Loucy (cell line): Measurements from ENCODE around the gene TSPAN9.
A peak's percentile ranks its signal among the peaks of the same experiment; 100 is the strongest.

Source experiments
- H2AFZ ChIP-seq: fragments of 200-600 bp; sonication (generic); 2 replicates; pipeline ENCODE4 v1.6.0; 2016; ENCODE audit warnings: antibody characterized with exemption, mild to moderate bottlenecking, low read length, moderate library complexity
- H3F3A ChIP-seq: fragments of 200-600 bp; 2 replicates; pipeline ENCODE4 v1.6.0; 2016; ENCODE audit warnings: antibody characterized with exemption, low read depth, mild to moderate bottlenecking
- H3K27me3 ChIP-seq: fragments of 200-600 bp; sonication (generic); 2 replicates; pipeline ENCODE4 v1.6.1; 2014; ENCODE audit warnings: low read length, mild to moderate bottlenecking; ENCODE audit not compliant: insufficient read depth, poor library complexity, severe bottlenecking
- H3K36me3 ChIP-seq: fragments of 200-600 bp; sonication (generic); 2 replicates; pipeline ENCODE4 v1.6.1; 2016; ENCODE audit warnings: low read length; ENCODE audit not compliant: insufficient read depth
- H3K4me1 ChIP-seq: fragments of 200-600 bp; sonication (generic); 2 replicates; pipeline ENCODE4 v1.5.1; 2014; ENCODE audit warnings: low read length, mild to moderate bottlenecking; ENCODE audit not compliant: insufficient read depth, poor library complexity, severe bottlenecking
- H3K4me2 ChIP-seq: fragments of 200-600 bp; sonication (generic); 2 replicates; pipeline ENCODE4 v1.6.0; 2014; ENCODE audit warnings: antibody characterized with exemption, low read length, low read depth, mild to moderate bottlenecking; ENCODE audit not compliant: poor library complexity, severe bottlenecking
- H3K4me3 ChIP-seq: fragments of 200-600 bp; sonication (generic); 2 replicates; pipeline ENCODE4 v1.5.1; 2014; ENCODE audit warnings: low read length, mild to moderate bottlenecking, mixed read lengths; ENCODE audit not compliant: poor library complexity, severe bottlenecking
- H3K79me2 ChIP-seq: fragments of 200-600 bp; sonication (generic); 2 replicates; pipeline ENCODE4 v1.6.1; 2014; ENCODE audit warnings: low read length; ENCODE audit not compliant: insufficient read depth
- H3K9ac ChIP-seq: fragments of 200-600 bp; sonication (generic); 2 replicates; pipeline ENCODE4 v1.6.0; 2014; ENCODE audit warnings: mild to moderate bottlenecking, low read depth, low read length, moderate library complexity; ENCODE audit not compliant: poor library complexity, severe bottlenecking
- H3K9me2 ChIP-seq: fragments of 200-600 bp; sonication (generic); replicated peaks from 2 replicates; pipeline ENCODE4 v1.6.1; 2016; ENCODE audit warnings: low read depth, low read length, mixed read lengths
- H3K9me3 ChIP-seq: fragments of 200-600 bp; sonication (generic); 2 replicates; pipeline ENCODE4 v1.6.1; 2014; ENCODE audit warnings: mild to moderate bottlenecking, antibody characterized with exemption, low read length, low read depth; ENCODE audit not compliant: insufficient read depth
- H4K20me1 ChIP-seq: fragments of 200-600 bp; sonication (generic); 2 replicates; pipeline ENCODE4 v1.6.0; 2014; ENCODE audit warnings: antibody characterized with exemption, low read length, mild to moderate bottlenecking; ENCODE audit not compliant: insufficient read depth, poor library complexity, severe bottlenecking
- EZH2phosphoT487 ChIP-seq: fragments of 200-600 bp; IDR thresholded peaks from 2 replicates; pipeline ENCODE4 v1.6.1; 2018; ENCODE audit warnings: antibody characterized with exemption, mild to moderate bottlenecking, moderate library complexity, borderline replicate concordance
- TF ChIP-seq, protein P1 (sequence below): fragments of 200-600 bp; sonication (generic); conservative IDR thresholded peaks from 2 replicates; pipeline ENCODE4 v1.5.1; 2014; ENCODE audit warnings: mild to moderate bottlenecking, antibody characterized with exemption, low read length

Gene TSPAN9

DNA sequence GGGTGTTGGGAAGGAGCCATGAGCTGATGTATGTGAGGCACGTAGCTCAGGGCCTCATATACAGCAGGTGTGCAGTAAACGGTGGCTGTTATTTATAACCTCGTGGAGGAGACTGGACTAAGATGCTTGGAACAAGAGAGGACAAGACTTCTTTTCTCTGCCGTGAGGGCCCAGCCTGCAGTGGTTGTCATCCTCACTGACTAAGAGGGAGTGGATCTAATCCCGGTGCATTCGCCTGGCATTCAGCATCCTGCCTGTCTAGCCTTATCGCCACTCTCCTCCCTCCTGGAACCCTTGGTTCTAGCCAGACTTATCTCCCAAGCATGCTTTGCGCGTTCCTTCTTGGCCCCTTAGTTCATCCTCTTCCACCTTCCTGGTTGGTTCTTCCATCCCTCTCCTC lies 3.9 kb downstream of the TSPAN9 start:
- H3K9me2 ChIP-seq = no peaks in the 10 kb centered on the region
- H3K4me2 ChIP-seq = no peak overlapping the region
- H2AFZ ChIP-seq = no peak overlapping the region
- no peak overlapping the region for H3K4me3 ChIP-seq
- peaks cover 17% of the 10 kb centered on the region for H3K4me1 ChIP-seq
- no peaks in the 10 kb centered on the region for H3K36me3 ChIP-seq
- H3K27me3 ChIP-seq = peaks cover 7% of the 10 kb centered on the region
- no peak overlapping the region for H3K9ac ChIP-seq
- H3K9me3 ChIP-seq = no peaks in the 10 kb centered on the region
- H3K79me2 ChIP-seq = no peaks in the 10 kb centered on the region
- H4K20me1 ChIP-seq = no peaks in the 10 kb centered on the region
- TF ChIP-seq EZH2phosphoT487 = no peak
- TF ChIP-seq, protein P1, sequence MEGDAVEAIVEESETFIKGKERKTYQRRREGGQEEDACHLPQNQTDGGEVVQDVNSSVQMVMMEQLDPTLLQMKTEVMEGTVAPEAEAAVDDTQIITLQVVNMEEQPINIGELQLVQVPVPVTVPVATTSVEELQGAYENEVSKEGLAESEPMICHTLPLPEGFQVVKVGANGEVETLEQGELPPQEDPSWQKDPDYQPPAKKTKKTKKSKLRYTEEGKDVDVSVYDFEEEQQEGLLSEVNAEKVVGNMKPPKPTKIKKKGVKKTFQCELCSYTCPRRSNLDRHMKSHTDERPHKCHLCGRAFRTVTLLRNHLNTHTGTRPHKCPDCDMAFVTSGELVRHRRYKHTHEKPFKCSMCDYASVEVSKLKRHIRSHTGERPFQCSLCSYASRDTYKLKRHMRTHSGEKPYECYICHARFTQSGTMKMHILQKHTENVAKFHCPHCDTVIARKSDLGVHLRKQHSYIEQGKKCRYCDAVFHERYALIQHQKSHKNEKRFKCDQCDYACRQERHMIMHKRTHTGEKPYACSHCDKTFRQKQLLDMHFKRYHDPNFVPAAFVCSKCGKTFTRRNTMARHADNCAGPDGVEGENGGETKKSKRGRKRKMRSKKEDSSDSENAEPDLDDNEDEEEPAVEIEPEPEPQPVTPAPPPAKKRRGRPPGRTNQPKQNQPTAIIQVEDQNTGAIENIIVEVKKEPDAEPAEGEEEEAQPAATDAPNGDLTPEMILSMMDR = no peak
- H3F3A ChIP-seq = 0 out of 2 replicates have a peak, but pooled peaks cover 3% of the 10 kb centered on the region

DNA sequence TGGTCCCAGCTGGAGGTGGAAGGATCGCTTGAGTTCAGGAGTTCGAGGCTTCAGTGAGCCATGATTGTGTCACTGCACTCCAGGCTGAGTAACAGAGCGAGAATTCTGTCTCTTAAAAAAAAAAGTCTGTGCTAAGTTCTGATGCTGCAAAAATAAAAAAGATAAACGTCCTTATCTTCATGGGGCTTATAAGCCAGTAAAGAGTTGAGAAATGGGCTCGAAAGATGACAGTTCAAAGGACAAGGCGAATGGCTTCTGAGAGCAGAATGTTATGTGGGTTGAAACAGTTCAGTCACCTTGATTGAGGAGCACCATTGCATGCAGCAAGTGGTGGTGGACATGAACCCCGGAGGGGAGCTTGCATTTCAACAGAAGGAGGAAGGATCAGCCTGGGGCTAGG lies 4.7 kb downstream of the TSPAN9 start:
- Histone ChIP-seq H3K27me3 (no peaks in the 10 kb centered on the region), H3K9me3 (no peaks in the 10 kb centered on the region), H3K4me2 (no peak overlapping the region), H3K36me3 (no peaks in the 10 kb centered on the region), H3K9ac (no peak overlapping the region), H3K79me2 (no peaks in the 10 kb centered on the region), H4K20me1 (no peaks in the 10 kb centered on the region), H3K4me3 (no peak overlapping the region), H3K4me1 (peaks cover 13% of the 10 kb centered on the region), H3F3A (0 out of 2 replicates have a peak, but pooled peaks cover 3% of the 10 kb centered on the region), H2AFZ (no peak overlapping the region), H3K9me2 (no peaks in the 10 kb centered on the region)
- no peak for TF ChIP-seq EZH2phosphoT487
- TF ChIP-seq, protein P1 = no peak

DNA sequence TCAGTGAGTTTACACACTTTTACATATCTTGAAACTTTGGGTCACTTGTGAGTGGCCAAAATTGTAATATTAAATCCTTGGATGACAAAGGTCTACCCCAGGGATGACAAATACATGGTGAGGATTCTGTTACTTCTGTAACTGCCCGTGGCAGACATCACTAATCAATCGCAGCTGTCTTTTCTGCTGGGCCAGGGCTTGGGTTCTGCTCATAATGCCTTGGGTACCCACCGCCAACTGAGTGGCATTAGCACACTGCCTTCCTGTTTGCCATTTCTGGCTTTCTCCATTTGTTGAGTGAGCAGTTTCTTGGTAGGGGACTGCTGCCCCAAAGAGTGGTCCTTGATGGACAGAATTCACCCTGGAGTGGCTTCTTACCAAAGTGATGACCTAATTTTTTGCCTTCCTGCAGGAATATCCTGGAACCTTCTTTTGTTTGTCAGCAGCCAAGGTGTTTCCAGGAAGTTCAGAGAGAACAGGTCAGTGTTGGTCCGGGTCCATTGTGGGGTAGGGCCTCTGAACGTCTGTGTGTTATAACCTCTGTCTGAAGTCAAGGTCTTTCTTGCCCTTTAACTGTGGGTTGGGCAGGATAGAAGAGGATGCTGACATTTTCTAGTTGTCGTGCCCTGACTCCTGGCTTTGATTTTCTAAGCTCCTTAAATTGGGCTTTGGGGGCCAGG lies 6.2 kb downstream of the TSPAN9 start:
- H3K36me3 ChIP-seq = no peaks in the 10 kb centered on the region
- peak overlapping the region; percentile 76 for H2AFZ ChIP-seq
- peak overlapping the region; percentile 60 for H3K4me3 ChIP-seq
- peaks cover 8% of the 10 kb centered on the region for H3K4me1 ChIP-seq
- no peaks in the 10 kb centered on the region for H3K9me3 ChIP-seq
- H3K9me2 ChIP-seq = no peaks in the 10 kb centered on the region
- H3K27me3 ChIP-seq = no peaks in the 10 kb centered on the region
- no peak overlapping the region for H3K9ac ChIP-seq
- H3K79me2 ChIP-seq = no peaks in the 10 kb centered on the region
- no peaks in the 10 kb centered on the region for H4K20me1 ChIP-seq
- H3F3A ChIP-seq = no peaks in the 10 kb centered on the region
- TF ChIP-seq EZH2phosphoT487 = no peak
- TF ChIP-seq, protein P1 = no peak
- peak overlapping the region; percentile 42 for H3K4me2 ChIP-seq
